Measurements from ENCODE around the gene DLGAP1. TPM values are rescaled to one million over a fixed set of nuclear protein-coding genes. Genes with fewer than 3 reads are reported as not detected.

DLGAP1 gene
- total and polyA plus RNA-seq, 2 of the 4 experiments (the other 2 are of a cell fraction): under 0.01 to 0.09 TPM

GRCh38 chr18:3612315-3612714 is 842.8 kb downstream of the DLGAP1 start:
- H2AK5ac ChIP-seq (ENCODE audit: low read depth, low read length): peak overlapping the region; percentile 48; the same call in 1 of the 2 replicates
- no peak overlapping the region for H3K4me2 ChIP-seq (ENCODE audit: low read depth, low read length)
- H3K4me1 ChIP-seq (ENCODE audit: control insufficient read depth, insufficient read depth, low read length): peaks cover 17% of the 10 kb centered on the region
- no peaks in the 10 kb centered on the region for H3K36me3 ChIP-seq (ENCODE audit: control insufficient read depth, insufficient read depth, low read length)
- WGBS, 2 experiments (ENCODE audit: extremely low coverage in 2 of 2, insufficient read length in 1 of 2): 93% methylated on average over 3 of the region's 5 CpGs; no CpG with 5 or more reads in 1 of the 2 experiments
- no peak overlapping the region for H2AK9ac ChIP-seq (replicated peaks; ENCODE audit: low read depth, low read length, poor library complexity)
- 0 out of 2 replicates have a peak overlapping the region, but pooled peaks have one; percentile 8 for H2BK120ac ChIP-seq (ENCODE audit: low read depth, low read length)
- DNase-seq: no peak
- peak overlapping the region; percentile 70; the same call in 2 of the 3 replicates for H2BK15ac ChIP-seq (ENCODE audit: low read depth, low read length)
- H4K8ac ChIP-seq (ENCODE audit: low read depth in 2 of 2, low read length in 2 of 2): no peak overlapping the region
- H4K91ac ChIP-seq (ENCODE audit: insufficient read depth, low read depth, low read length): peak overlapping the region; percentile 58
- H3K4ac ChIP-seq (ENCODE audit: low read depth, low read length): no peak overlapping the region; the same call in 1 of the 2 replicates
- ChIA-PET POLR2A (ENCODE audit: unreplicated experiment) (no interaction called here), CTCF (no interaction called here)
- H3K14ac ChIP-seq (replicated peaks; ENCODE audit: low read depth, low read length): no peak overlapping the region; the same call in 1 of the 2 replicates
- in situ Hi-C loops (cut with MboI; ENCODE audit: low sequenced_read_pairs) (loop anchor here (25.0 kb wide), 1 partner anchor 625 kb away; no protein-coding TSS in a partner anchor), intact Hi-C loops (cut with micrococcal nuclease) (no loop called here), dilution Hi-C loops (cut with HindIII; ENCODE audit: low sequenced_read_pairs, unreplicated experiment) (no loop called here)
- H3K27me3 ChIP-seq (ENCODE audit: control insufficient read depth, insufficient read depth, low read length): no peaks in the 10 kb centered on the region
- no peak overlapping the region for H2BK20ac ChIP-seq (ENCODE audit: low read depth, low read length)
- H2BK5ac ChIP-seq (ENCODE audit: low read depth, low read length, poor library complexity, severe bottlenecking): no peak overlapping the region
- peaks cover 3% of the 10 kb centered on the region; the same call in 1 of the 2 replicates for H3K9me3 ChIP-seq (ENCODE audit: control insufficient read depth, insufficient read depth, low read length)
- H3K56ac ChIP-seq (ENCODE audit: extremely low read depth, insufficient read depth, low read length): no peak overlapping the region
- H3K23ac ChIP-seq (ENCODE audit: low read depth, low read length): no peak overlapping the region
- BruUV-seq (replicated peaks): no TSS peak
- H4K5ac ChIP-seq (ENCODE audit: low read depth, low read length): peak overlapping the region; percentile 72; the same call in 1 of the 2 replicates
- H3K9ac ChIP-seq (ENCODE audit: low read depth, low read length): no peak overlapping the region
- no peaks in the 10 kb centered on the region for H4K20me1 ChIP-seq (ENCODE audit: insufficient read depth, low read length)
- peak overlapping the region; percentile 61; the same call in 1 of the 2 replicates for H3K18ac ChIP-seq (ENCODE audit: low read depth, low read length)
- peaks cover 12% of the 10 kb centered on the region; the same call in 1 of the 2 replicates for H3K9me1 ChIP-seq (ENCODE audit: insufficient read depth, low read length)
- no peak for ATAC-seq (ENCODE audit: low read depth)
- no peak overlapping the region for H3K27ac ChIP-seq (ENCODE audit: insufficient read depth, low read length)
- peaks cover 10 to 25% of the 10 kb centered on the region in 2 experiments for H3K79me1 ChIP-seq (ENCODE audit: low read depth in 1 of 2, low read length in 2 of 2)
- H2AFZ ChIP-seq (replicated peaks; ENCODE audit: low read length, poor library complexity): no peak overlapping the region
- TF ChIP-seq BHLHE40 (IDR thresholded peaks at IDR 0.05; ENCODE audit: low read depth, low read length) (no peak), CEBPB (IDR thresholded peaks at IDR 0.05; ENCODE audit: low read depth, low read length) (no peak), RFX5 (IDR thresholded peaks at IDR 0.05; ENCODE audit: low read depth, low read length) (no peak), POLR2A (IDR thresholded peaks at IDR 0.05; ENCODE audit: low read depth, low read length) (no peak), CHD1 (IDR thresholded peaks at IDR 0.05; ENCODE audit: low read depth, low read length) (no peak), ELK1 (IDR thresholded peaks at IDR 0.05; ENCODE audit: borderline replicate concordance, low read depth, low read length) (no peak), CTCF (conservative IDR thresholded peaks at IDR 0.05; ENCODE audit: low read depth, low read length) (no peak), MAZ (IDR thresholded peaks at IDR 0.05; ENCODE audit: borderline replicate concordance, low read depth, low read length) (no peak), USF2 (IDR thresholded peaks at IDR 0.05; ENCODE audit: low read depth, low read length) (no peak), MAFK (IDR thresholded peaks at IDR 0.05; ENCODE audit: low read depth, low read length) (no peak), FOS (IDR thresholded peaks at IDR 0.05; ENCODE audit: low read depth, low read length) (no peak), MXI1 (IDR thresholded peaks at IDR 0.05; ENCODE audit: borderline replicate concordance, low read depth, low read length) (no peak), NFE2L2 (IDR thresholded peaks at IDR 0.05; ENCODE audit: low read depth, low read length) (no peak), SMC3 (IDR thresholded peaks at IDR 0.05; ENCODE audit: low read depth, low read length) (no peak), RAD21 (IDR thresholded peaks at IDR 0.05; ENCODE audit: low read length) (no peak), RCOR1 (IDR thresholded peaks at IDR 0.05; ENCODE audit: insufficient replicate concordance, low read length) (no peak)
- no peak overlapping the region for H3K4me3 ChIP-seq (ENCODE audit: insufficient read depth, low read depth, low read length)
